Left ventricle myocardium superior (tissue), 1 donor: ENCODE results near the gene MYO3B. TPM values are rescaled to one million over a fixed set of nuclear protein-coding genes. Genes with fewer than 3 reads are reported as not detected.
"Not testable (repeated sequence)": the region's sequence is repeated elsewhere in the genome, so short reads cannot be mapped to it uniquely, and the experiment has no call there.

Experiments used
- ATAC-seq: fragments of 200-7000 bp; cut with Tn5 transposase; one replicate; pipeline ENCODE4 v1.9.1; 2020; ENCODE audit warnings: mild to moderate bottlenecking, moderate library complexity
- DNase-seq: peaks from one replicate; pipeline ENCODE4 v3.0.0-alpha.2; 2020
- intact Hi-C: fragments of 100-400 bp; cut with micrococcal nuclease; formaldehyde crosslinking; loops from one replicate; pipeline ENCODE4 v1.11.0; 2022
- total RNA-seq: library from RNA; stranded (reverse); fragmentation: NEBNext Ultra II Directional; extraction: Animal tissue kit (Norgen Biotek cat#: 25700); gene quantifications from one replicate; pipeline ENCODE4 v1.2.1, GENCODE V29; 2021
- donor health status: DM: no; HTN: yes; CAD: no; lungs with severe emphysema.

MYO3B gene
- total RNA-seq, 1 donor from 2014 or later: 0.05 TPM

GRCh38 chr2:170206805-170207407, 29.0 kb downstream of the MYO3B start:
- no peak for ATAC-seq

GRCh38 chr2:170207901-170208300, 30.0 kb downstream of the MYO3B start:
- ATAC-seq (no peak), DNase-seq (no peak)
- intact Hi-C loops: no loop called here

More at GRCh38 chr2:170206805-170207407, 29.0 kb downstream of the MYO3B start:
- intact Hi-C loops: no loop called here
- no peak for DNase-seq

DNA sequence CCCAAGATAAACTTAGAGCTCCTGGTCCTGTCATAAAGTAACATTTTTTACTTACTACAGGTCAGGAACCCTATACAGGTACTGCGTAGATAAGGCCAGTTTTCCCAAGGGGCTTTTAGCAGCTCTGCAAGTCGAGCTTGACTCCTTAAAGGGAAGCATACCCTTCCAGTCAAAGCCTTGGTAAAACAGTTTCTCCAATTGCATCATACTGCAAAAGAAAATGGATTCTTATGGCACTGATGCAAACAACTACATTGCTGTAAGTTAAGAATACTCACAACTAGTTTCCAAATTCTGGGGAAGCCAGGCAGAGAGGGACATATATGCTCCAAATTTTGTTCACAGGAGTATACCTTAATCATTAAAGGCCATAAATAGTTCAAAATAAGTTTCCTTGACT, 31.0 kb downstream of the MYO3B start:
- no peak for ATAC-seq
- intact Hi-C loops: no loop called here
- DNase-seq: no peak

- ATAC-seq (no peak), DNase-seq (no peak)
- intact Hi-C loops: no loop called here
These were observed 34.8 kb downstream of the MYO3B start for GRCh38 chr2:170212625-170213280.

GRCh38 chr2:170213281-170213625, 35.3 kb downstream of the MYO3B start:
- DNase-seq, intact Hi-C loops, ATAC-seq: not testable (repeated sequence)

- no peak for ATAC-seq
These were observed 35.7 kb downstream of the MYO3B start for GRCh38 chr2:170213651-170214050.

GRCh38 chr2:170214309-170214948, 36.5 kb downstream of the MYO3B start:
- DNase-seq: no peak
- ATAC-seq: no peak

More at GRCh38 chr2:170213651-170214050, 35.7 kb downstream of the MYO3B start:
- no peak for DNase-seq
- intact Hi-C loops: no loop called here

GRCh38 chr2:170215021-170215420, 37.1 kb downstream of the MYO3B start:
- no peak for DNase-seq
- no peak for ATAC-seq
- intact Hi-C loops: no loop called here

More at GRCh38 chr2:170214309-170214948, 36.5 kb downstream of the MYO3B start:
- intact Hi-C loops: no loop called here

- DNase-seq: no peak
- intact Hi-C loops: no loop called here
- no peak for ATAC-seq
These were observed 38.5 kb downstream of the MYO3B start for GRCh38 chr2:170216428-170216827.

- intact Hi-C loops: no loop called here
- no peak for DNase-seq
- ATAC-seq: no peak
These were observed 39.0 kb downstream of the MYO3B start for GRCh38 chr2:170216981-170217380.

- DNase-seq (no peak), ATAC-seq (peak; percentile 64)
- intact Hi-C loops: no loop called here
These were observed 39.9 kb downstream of the MYO3B start for GRCh38 chr2:170217778-170218251.

- no peak for DNase-seq
- intact Hi-C loops: no loop called here
- ATAC-seq: no peak
These were observed 40.5 kb downstream of the MYO3B start for GRCh38 chr2:170218456-170218855.

DNA sequence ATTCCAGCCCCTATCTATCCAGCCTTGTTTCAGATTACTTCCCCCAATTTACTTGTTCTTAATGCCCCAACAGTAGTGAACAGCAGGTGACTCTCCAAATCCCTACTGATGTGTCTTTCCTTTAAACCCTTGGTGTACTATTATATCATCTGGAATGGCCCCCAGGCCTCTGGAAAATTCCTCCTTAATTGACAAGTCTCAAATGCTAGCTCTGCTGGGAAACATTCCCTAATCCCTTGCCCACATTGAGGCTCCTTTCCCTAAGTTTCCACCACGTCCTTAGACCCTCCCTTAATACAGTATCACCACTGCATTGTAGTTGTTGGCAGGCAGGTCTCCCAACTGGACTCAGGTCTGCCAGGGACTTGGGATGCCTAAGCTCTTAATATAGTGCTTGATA, 41.0 kb downstream of the MYO3B start:
- intact Hi-C loops: no loop called here
- ATAC-seq (no peak), DNase-seq (no peak)

DNA sequence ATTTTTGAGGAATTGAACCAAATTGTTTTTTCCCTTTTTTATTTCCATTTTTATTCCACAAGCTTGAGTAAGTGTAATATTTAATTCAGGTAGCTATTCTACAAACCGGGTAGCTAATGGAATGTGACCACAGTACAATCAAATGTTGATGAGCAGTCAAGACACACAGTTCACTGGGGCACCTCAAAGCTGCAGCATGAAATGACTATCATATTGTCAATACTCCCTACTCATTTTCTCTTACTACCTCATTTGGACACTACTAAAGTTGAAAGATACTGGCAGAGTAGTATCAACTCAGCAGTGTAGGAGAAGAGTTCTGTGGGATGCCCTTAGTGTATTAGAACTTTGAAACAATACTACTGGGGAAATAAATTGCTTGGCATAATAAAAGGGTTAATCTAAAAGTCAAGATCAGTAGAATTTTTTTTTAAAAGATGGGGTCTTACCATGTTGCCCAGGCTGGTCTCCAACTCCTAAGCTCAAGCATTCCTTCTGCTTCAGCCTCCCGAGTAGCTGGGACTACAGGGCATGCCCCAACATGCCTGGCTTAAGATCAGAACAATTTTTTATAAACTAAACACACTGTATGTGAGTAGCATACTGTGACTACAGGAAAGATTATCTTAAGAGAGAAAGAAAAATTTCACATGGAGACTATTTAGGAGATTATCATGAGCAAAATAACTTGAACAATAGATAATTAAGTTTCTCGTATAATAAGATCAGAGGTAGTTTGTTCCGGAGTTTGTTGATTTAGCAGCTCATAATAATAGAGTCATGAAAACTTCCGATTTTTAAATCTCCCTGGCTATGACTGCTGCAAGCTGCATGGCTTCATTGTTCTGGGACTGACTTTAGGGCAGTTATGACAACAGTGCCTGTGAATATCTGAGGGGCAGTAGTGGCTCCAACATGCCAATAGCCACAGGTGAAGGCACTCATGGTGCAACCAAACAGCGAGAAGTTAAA, 43.7 kb downstream of the MYO3B start:
- ATAC-seq: no peak
- intact Hi-C loops: no loop called here
- no peak for DNase-seq

DNA sequence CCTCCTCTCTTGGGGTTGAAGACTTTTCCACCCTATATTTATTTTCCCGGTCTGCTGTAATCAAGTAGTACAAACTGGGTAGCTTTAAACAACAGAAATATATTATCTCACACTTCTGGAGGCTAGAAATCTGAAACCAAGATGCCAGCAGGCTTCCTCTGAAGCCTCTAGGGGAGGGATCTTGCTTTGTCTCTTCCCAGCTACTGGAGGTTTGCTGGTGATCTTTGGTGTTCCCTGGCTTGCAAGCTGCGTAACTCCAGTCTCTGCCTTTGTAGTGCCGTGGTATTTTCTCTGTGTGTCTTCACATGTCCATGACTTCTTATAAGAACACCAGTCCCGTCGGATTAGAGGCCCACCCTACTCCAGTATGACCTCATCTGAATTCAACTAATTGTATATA, 44.4 kb downstream of the MYO3B start:
- DNase-seq: no peak
- no peak for ATAC-seq
- intact Hi-C loops: no loop called here

- intact Hi-C loops: no loop called here
- DNase-seq (no peak), ATAC-seq (no peak)
These were observed 44.9 kb downstream of the MYO3B start for GRCh38 chr2:170222842-170223241.

DNA sequence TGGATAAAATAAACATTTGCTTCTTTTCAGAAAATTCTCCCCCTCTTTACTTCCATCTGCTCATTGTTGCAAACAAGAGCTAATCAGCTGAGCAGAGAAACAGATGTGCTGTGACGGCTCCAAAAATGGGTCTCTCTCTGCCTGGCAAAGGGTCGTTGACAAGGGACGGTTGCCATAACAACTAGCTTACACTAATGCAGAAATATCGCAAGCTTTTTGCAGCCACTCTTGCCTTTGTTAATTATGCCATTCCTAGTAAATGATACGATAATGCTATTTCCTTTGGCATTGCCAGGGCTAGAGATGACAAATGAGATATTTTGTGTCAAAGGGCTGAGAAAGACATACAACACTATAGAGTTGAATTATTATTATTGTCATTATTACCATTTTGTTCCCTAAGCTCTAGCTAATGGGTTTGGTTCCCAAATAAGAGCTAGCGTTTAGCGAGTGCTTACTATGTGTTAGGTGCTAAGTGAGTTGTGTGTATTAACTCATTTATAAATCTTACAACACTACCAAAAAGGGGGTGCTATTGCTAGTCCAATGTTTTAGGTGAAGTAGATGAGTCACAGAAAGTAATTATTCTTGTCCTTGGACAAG, 46.8 kb downstream of the MYO3B start:
- DNase-seq (no peak), ATAC-seq (no peak)
- intact Hi-C loops: no loop called here

- ATAC-seq: no peak
- intact Hi-C loops: no loop called here
- no peak for DNase-seq
These were observed 48.3 kb downstream of the MYO3B start for GRCh38 chr2:170226216-170226615.

- DNase-seq (no peak), ATAC-seq (peak; percentile 23)
- intact Hi-C loops: no loop called here
These were observed 49.6 kb downstream of the MYO3B start for GRCh38 chr2:170227507-170227947.
